Parathyroid adenoma (tissue), 2 donors: ENCODE measurements around the gene MYO5B.

Experiments used
- H2AFZ ChIP-seq: fragments of 300-600 bp; sonication (generic); one replicate; pipeline ENCODE4 v1.7.0; 2017; ENCODE audit warnings: antibody characterized with exemption, mild to moderate bottlenecking
- H3K27ac ChIP-seq: fragments of 300-600 bp; sonication (generic); one replicate; pipeline ENCODE4 v1.7.0; 2017
- H3K27me3 ChIP-seq: fragments of 300-600 bp; sonication (generic); one replicate; pipeline ENCODE4 v1.7.0; 2017; ENCODE audit warnings: low read length; ENCODE audit not compliant: control insufficient read depth, insufficient read depth
- H3K36me3 ChIP-seq: fragments of 300-600 bp; sonication (generic); one replicate; pipeline ENCODE4 v1.7.0; 2017; ENCODE audit warnings: low read length; ENCODE audit not compliant: control insufficient read depth, insufficient read depth
- H3K4me1 ChIP-seq: fragments of 300-600 bp; sonication (generic); one replicate; pipeline ENCODE4 v1.7.0; 2017; ENCODE audit warnings: control low read depth
- H3K4me2 ChIP-seq: fragments of 300-600 bp; sonication (generic); one replicate; pipeline ENCODE4 v1.7.0; 2017; ENCODE audit warnings: low read length
- H3K4me3 ChIP-seq: fragments of 300-600 bp; sonication (generic); one replicate; pipeline ENCODE4 v1.7.0; 2017; ENCODE audit warnings: low read depth, low read length
- H3K79me2 ChIP-seq: fragments of 300-600 bp; sonication (generic); one replicate; pipeline ENCODE4 v1.7.0; 2017; ENCODE audit warnings: control low read depth
- H3K9ac ChIP-seq: fragments of 300-600 bp; sonication (generic); one replicate; pipeline ENCODE4 v1.7.0; 2017; ENCODE audit warnings: mild to moderate bottlenecking
- H3K9me3 ChIP-seq: fragments of 300-600 bp; sonication (generic); one replicate; pipeline ENCODE4 v1.7.0; 2017; ENCODE audit warnings: low read length; ENCODE audit not compliant: control insufficient read depth
- TF ChIP-seq, protein P1 (sequence below): fragments of 300-600 bp; sonication (generic); IDR thresholded peaks from one replicate; pipeline ENCODE4 v1.7.0; 2017; ENCODE audit warnings: antibody characterized with exemption, mild to moderate bottlenecking
- donor health status: primary hyperparathyroidism.

Gene MYO5B

GRCh38 chr18:49931760-49932159 is 263.2 kb downstream of the MYO5B start:
- Histone ChIP-seq H3K4me3 (no peak overlapping the region), H3K9ac (no peak overlapping the region), H3K9me3 (no peaks in the 10 kb centered on the region), H3K79me2 (no peaks in the 10 kb centered on the region), H2AFZ (no peak overlapping the region), H3K4me2 (no peak overlapping the region), H3K27ac (no peak overlapping the region), H3K4me1 (no peaks in the 10 kb centered on the region), H3K27me3 (no peaks in the 10 kb centered on the region), H3K36me3 (no peaks in the 10 kb centered on the region)
- TF ChIP-seq, protein P1, sequence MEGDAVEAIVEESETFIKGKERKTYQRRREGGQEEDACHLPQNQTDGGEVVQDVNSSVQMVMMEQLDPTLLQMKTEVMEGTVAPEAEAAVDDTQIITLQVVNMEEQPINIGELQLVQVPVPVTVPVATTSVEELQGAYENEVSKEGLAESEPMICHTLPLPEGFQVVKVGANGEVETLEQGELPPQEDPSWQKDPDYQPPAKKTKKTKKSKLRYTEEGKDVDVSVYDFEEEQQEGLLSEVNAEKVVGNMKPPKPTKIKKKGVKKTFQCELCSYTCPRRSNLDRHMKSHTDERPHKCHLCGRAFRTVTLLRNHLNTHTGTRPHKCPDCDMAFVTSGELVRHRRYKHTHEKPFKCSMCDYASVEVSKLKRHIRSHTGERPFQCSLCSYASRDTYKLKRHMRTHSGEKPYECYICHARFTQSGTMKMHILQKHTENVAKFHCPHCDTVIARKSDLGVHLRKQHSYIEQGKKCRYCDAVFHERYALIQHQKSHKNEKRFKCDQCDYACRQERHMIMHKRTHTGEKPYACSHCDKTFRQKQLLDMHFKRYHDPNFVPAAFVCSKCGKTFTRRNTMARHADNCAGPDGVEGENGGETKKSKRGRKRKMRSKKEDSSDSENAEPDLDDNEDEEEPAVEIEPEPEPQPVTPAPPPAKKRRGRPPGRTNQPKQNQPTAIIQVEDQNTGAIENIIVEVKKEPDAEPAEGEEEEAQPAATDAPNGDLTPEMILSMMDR = no peak

GRCh38 chr18:49931179-49931578 is 263.8 kb downstream of the MYO5B start:
- no peaks in the 10 kb centered on the region for H3K27me3 ChIP-seq
- no peak overlapping the region for H3K4me3 ChIP-seq
- H3K9ac ChIP-seq = no peak overlapping the region
- H3K79me2 ChIP-seq = no peaks in the 10 kb centered on the region
- H3K9me3 ChIP-seq = no peaks in the 10 kb centered on the region
- H3K4me1 ChIP-seq = no peaks in the 10 kb centered on the region
- no peak overlapping the region for H2AFZ ChIP-seq
- TF ChIP-seq, protein P1 = no peak
- H3K4me2 ChIP-seq = no peak overlapping the region
- no peak overlapping the region for H3K27ac ChIP-seq
- H3K36me3 ChIP-seq = no peaks in the 10 kb centered on the region

- TF ChIP-seq, protein P1 = no peak
- Histone ChIP-seq H3K9ac (no peak overlapping the region), H2AFZ (no peak overlapping the region), H3K36me3 (no peaks in the 10 kb centered on the region), H3K79me2 (no peaks in the 10 kb centered on the region), H3K27ac (no peak overlapping the region), H3K27me3 (no peaks in the 10 kb centered on the region), H3K4me2 (no peak overlapping the region), H3K4me3 (no peak overlapping the region), H3K4me1 (peaks cover 12% of the 10 kb centered on the region), H3K9me3 (no peaks in the 10 kb centered on the region)
These were observed 268.7 kb downstream of the MYO5B start for GRCh38 chr18:49926106-49926745.

DNA sequence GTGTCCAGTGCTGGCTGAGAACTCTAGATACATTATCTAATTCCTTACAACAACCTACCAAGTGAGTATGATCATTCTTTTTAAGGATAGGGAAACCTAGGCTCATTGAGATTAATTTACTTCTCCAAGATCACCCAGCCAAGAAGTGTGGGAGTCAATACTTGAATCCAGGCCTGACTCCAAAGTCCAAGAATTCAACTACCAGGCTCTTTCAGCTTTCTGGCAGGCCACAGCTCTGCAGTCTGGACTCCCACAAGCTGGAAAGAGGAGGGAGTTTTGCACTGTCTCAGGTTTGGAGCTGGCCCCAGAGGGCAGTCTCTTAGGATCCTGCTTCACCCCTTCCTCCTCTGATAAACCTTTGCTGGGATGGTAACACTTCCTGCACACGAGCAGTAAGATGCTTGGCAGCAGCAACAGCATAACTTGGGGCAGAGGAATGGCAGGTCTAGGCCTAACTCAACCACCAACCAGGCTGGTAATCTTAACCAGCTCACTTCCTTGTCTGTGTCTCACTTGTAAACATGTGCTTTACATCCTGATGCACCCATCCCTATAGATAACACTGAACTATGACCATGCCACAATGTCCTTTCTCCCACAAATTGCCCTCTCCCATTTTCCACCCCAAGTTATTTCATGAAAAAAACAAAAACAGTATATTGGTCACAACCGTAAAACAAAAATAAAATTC is 270.5 kb downstream of the MYO5B start:
- H3K36me3 ChIP-seq = no peaks in the 10 kb centered on the region
- H3K27ac ChIP-seq = no peak overlapping the region
- no peak overlapping the region for H3K4me2 ChIP-seq
- H3K9ac ChIP-seq = no peak overlapping the region
- H3K27me3 ChIP-seq = no peaks in the 10 kb centered on the region
- H3K4me1 ChIP-seq = peaks cover 17% of the 10 kb centered on the region
- TF ChIP-seq, protein P1 = no peak
- H3K79me2 ChIP-seq = no peaks in the 10 kb centered on the region
- H2AFZ ChIP-seq = no peak overlapping the region
- no peaks in the 10 kb centered on the region for H3K9me3 ChIP-seq
- H3K4me3 ChIP-seq = no peak overlapping the region

DNA sequence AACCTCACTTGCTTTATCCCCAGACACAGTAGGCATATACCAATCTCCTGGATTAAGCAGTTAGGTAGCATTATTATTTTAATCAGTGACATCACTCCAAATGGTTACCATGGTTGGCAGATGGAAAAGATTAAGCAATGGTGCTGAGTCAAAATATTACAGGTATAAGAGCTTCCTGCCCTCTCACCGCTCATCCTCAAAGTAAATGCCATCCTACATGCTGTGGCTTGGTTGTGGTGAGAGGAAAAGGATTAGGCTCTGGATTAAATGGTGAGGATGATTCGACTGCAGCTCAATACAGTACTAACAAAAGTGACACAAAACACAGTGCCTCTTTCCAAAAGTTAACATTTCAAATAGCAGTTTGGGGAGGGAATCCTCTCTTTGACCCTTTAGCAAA is 272.7 kb downstream of the MYO5B start:
- no peak overlapping the region for H3K4me3 ChIP-seq
- no peak overlapping the region for H2AFZ ChIP-seq
- no peak overlapping the region for H3K4me2 ChIP-seq
- no peaks in the 10 kb centered on the region for H3K9me3 ChIP-seq
- H3K4me1 ChIP-seq = peaks cover 17% of the 10 kb centered on the region
- H3K27me3 ChIP-seq = no peaks in the 10 kb centered on the region
- no peaks in the 10 kb centered on the region for H3K79me2 ChIP-seq
- H3K27ac ChIP-seq = no peak overlapping the region
- no peak overlapping the region for H3K9ac ChIP-seq
- TF ChIP-seq, protein P1 = no peak
- no peaks in the 10 kb centered on the region for H3K36me3 ChIP-seq
